ENCODE measurements around the gene EFCAB10.

- TF ChIP-seq POLR2A (IDR thresholded peaks at IDR 0.05) (no peak), CTCF (IDR thresholded peaks at IDR 0.05) (no peak)
These were observed 36.2 kb upstream of the EFCAB10 start for GRCh38 chr7:105617280-105618015.
